Measurements from ENCODE around the gene FAM50A. TPM values are rescaled to one million over a fixed set of nuclear protein-coding genes. Genes with fewer than 3 reads are reported as not detected.

The FAM50A gene
- total and polyA plus RNA-seq, 2 of the 4 experiments (the other 2 are of a cell fraction) = 46.4 to 119 TPM

DNA sequence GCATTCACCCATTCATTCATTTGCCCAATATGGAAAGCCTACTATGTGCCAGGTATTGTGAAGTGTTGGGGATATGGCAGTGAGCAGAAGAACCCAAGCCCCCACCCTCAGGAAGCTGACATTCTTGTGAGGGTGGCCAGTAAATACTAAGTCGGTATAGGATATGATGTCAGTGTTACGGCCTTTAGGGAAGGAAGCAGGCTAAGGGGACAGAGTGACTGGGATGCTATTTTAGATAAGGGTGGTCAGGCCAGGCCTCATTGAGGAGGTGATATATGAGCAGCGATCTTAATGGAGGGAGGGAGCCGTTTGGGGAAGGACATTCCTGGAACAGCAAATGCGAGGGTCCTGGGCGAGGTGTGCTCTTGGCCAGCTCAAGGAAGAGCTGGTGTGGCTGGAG, 13.5 kb upstream of the FAM50A start:
- Histone ChIP-seq H2AK9ac (replicated peaks; ENCODE audit: low read depth, low read length, poor library complexity) (no peak overlapping the region), H2AFZ (replicated peaks; ENCODE audit: low read length, poor library complexity) (no peak overlapping the region), H3K4me3 (ENCODE audit: insufficient read depth, low read depth, low read length) (no peak overlapping the region), H3K18ac (ENCODE audit: low read depth, low read length) (no peak overlapping the region), H3K27ac (ENCODE audit: insufficient read depth, low read length) (no peak overlapping the region), H3K14ac (replicated peaks; ENCODE audit: low read depth, low read length) (no peak overlapping the region), H4K91ac (ENCODE audit: insufficient read depth, low read depth, low read length) (no peak overlapping the region), H2BK15ac (ENCODE audit: low read depth, low read length) (no peak overlapping the region), H3K9me1 (ENCODE audit: insufficient read depth, low read length) (peaks cover 3% of the 10 kb centered on the region; the same call in 1 of the 2 replicates), H3K27me3 (ENCODE audit: control insufficient read depth, insufficient read depth, low read length) (no peaks in the 10 kb centered on the region), H3K79me1 (ENCODE audit: low read depth in 1 of 2, low read length in 2 of 2) (peaks cover 7 to 22% of the 10 kb centered on the region in 2 experiments), H3K4me2 (ENCODE audit: low read depth, low read length) (no peak overlapping the region), H2BK120ac (ENCODE audit: low read depth, low read length) (no peak overlapping the region), H3K56ac (ENCODE audit: extremely low read depth, insufficient read depth, low read length) (no peak overlapping the region), H3K9ac (ENCODE audit: low read depth, low read length) (no peak overlapping the region; the same call in 1 of the 2 replicates), H4K8ac (ENCODE audit: low read depth in 2 of 2, low read length in 2 of 2) (no peak overlapping the region), H2BK20ac (ENCODE audit: low read depth, low read length) (no peak overlapping the region), H3K4ac (ENCODE audit: low read depth, low read length) (no peak overlapping the region), H2BK5ac (ENCODE audit: low read depth, low read length, poor library complexity, severe bottlenecking) (no peak overlapping the region), H2AK5ac (ENCODE audit: low read depth, low read length) (no peak overlapping the region), H4K20me1 (ENCODE audit: insufficient read depth, low read length) (peaks cover 7% of the 10 kb centered on the region), H4K5ac (ENCODE audit: low read depth, low read length) (no peak overlapping the region), H3K23ac (ENCODE audit: low read depth, low read length) (no peak overlapping the region), H3K4me1 (ENCODE audit: control insufficient read depth, insufficient read depth, low read length) (peaks cover 2% of the 10 kb centered on the region; the same call in 1 of the 2 replicates), H3K9me3 (ENCODE audit: control insufficient read depth, insufficient read depth, low read length) (no peaks in the 10 kb centered on the region), H3K36me3 (ENCODE audit: control insufficient read depth, insufficient read depth, low read length) (peaks cover 27% of the 10 kb centered on the region; the same call in 1 of the 2 replicates)
- DNase-seq (no peak), ATAC-seq (ENCODE audit: low read depth) (no peak)
- ChIA-PET POLR2A (ENCODE audit: unreplicated experiment) (no interaction called here), CTCF (no interaction called here)
- in situ Hi-C loops (cut with MboI; ENCODE audit: low sequenced_read_pairs) (no loop called here), dilution Hi-C loops (cut with HindIII; ENCODE audit: low sequenced_read_pairs, unreplicated experiment) (no loop called here), intact Hi-C loops (cut with micrococcal nuclease) (no loop called here)
- WGBS, 2 experiments (ENCODE audit: extremely low coverage in 2 of 2, insufficient read length in 1 of 2) = 80% methylated on average over 6 of the region's 6 CpGs; no CpG with 5 or more reads in 1 of the 2 experiments
- TF ChIP-seq MAFK (IDR thresholded peaks at IDR 0.05; ENCODE audit: low read depth, low read length) (no peak), MXI1 (IDR thresholded peaks at IDR 0.05; ENCODE audit: borderline replicate concordance, low read depth, low read length) (no peak), RFX5 (IDR thresholded peaks at IDR 0.05; ENCODE audit: low read depth, low read length) (no peak), CEBPB (IDR thresholded peaks at IDR 0.05; ENCODE audit: low read depth, low read length) (no peak), SMC3 (IDR thresholded peaks at IDR 0.05; ENCODE audit: low read depth, low read length) (no peak), NFE2L2 (IDR thresholded peaks at IDR 0.05; ENCODE audit: low read depth, low read length) (no peak), FOS (IDR thresholded peaks at IDR 0.05; ENCODE audit: low read depth, low read length) (no peak), BHLHE40 (IDR thresholded peaks at IDR 0.05; ENCODE audit: low read depth, low read length) (no peak), POLR2A (IDR thresholded peaks at IDR 0.05; ENCODE audit: low read depth, low read length) (no peak)
- TF ChIP-seq, protein P1, sequence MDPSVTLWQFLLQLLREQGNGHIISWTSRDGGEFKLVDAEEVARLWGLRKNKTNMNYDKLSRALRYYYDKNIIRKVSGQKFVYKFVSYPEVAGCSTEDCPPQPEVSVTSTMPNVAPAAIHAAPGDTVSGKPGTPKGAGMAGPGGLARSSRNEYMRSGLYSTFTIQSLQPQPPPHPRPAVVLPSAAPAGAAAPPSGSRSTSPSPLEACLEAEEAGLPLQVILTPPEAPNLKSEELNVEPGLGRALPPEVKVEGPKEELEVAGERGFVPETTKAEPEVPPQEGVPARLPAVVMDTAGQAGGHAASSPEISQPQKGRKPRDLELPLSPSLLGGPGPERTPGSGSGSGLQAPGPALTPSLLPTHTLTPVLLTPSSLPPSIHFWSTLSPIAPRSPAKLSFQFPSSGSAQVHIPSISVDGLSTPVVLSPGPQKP (IDR thresholded peaks at IDR 0.05; ENCODE audit: borderline replicate concordance, low read depth, low read length) = no peak
- TF ChIP-seq, protein P2, sequence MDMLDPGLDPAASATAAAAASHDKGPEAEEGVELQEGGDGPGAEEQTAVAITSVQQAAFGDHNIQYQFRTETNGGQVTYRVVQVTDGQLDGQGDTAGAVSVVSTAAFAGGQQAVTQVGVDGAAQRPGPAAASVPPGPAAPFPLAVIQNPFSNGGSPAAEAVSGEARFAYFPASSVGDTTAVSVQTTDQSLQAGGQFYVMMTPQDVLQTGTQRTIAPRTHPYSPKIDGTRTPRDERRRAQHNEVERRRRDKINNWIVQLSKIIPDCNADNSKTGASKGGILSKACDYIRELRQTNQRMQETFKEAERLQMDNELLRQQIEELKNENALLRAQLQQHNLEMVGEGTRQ (IDR thresholded peaks at IDR 0.05; ENCODE audit: low read depth, low read length) = no peak
- TF ChIP-seq, protein P3, sequence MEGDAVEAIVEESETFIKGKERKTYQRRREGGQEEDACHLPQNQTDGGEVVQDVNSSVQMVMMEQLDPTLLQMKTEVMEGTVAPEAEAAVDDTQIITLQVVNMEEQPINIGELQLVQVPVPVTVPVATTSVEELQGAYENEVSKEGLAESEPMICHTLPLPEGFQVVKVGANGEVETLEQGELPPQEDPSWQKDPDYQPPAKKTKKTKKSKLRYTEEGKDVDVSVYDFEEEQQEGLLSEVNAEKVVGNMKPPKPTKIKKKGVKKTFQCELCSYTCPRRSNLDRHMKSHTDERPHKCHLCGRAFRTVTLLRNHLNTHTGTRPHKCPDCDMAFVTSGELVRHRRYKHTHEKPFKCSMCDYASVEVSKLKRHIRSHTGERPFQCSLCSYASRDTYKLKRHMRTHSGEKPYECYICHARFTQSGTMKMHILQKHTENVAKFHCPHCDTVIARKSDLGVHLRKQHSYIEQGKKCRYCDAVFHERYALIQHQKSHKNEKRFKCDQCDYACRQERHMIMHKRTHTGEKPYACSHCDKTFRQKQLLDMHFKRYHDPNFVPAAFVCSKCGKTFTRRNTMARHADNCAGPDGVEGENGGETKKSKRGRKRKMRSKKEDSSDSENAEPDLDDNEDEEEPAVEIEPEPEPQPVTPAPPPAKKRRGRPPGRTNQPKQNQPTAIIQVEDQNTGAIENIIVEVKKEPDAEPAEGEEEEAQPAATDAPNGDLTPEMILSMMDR (conservative IDR thresholded peaks at IDR 0.05; ENCODE audit: low read depth, low read length) = no peak
- BruUV-seq (replicated peaks) = no TSS peak
